RWPE2 (cell line): Measurements from ENCODE around the gene PTPRN2.
"Not testable (repeated sequence)": the region's sequence is repeated elsewhere in the genome, so short reads cannot be mapped to it uniquely, and the experiment has no call there.

Experiments
- ATAC-seq: fragments of 200-7000 bp; cut with Tn5 transposase; 3 replicates; pipeline ENCODE4 v1.9.1; 2021; ENCODE audit warnings: low read depth
- DNase-seq: peaks from one replicate; pipeline ENCODE4 v3.0.0-alpha.2; 2020; ENCODE audit warnings: low spot score
- H3K27ac ChIP-seq: fragments of 450-650 bp; 2 replicates; pipeline ENCODE4 v1.5.1; 2017; ENCODE audit warnings: mild to moderate bottlenecking; ENCODE audit not compliant: poor library complexity, severe bottlenecking
- H3K27me3 ChIP-seq: fragments of 250-450 bp; sonication (Bioruptor Pico); 2 replicates; pipeline ENCODE4 v1.5.1; 2021; ENCODE audit warnings: mild to moderate bottlenecking, moderate library complexity; ENCODE audit not compliant: insufficient read depth, poor library complexity, severe bottlenecking
- H3K36me3 ChIP-seq: fragments of 250-450 bp; sonication (Bioruptor Pico); 2 replicates; pipeline ENCODE4 v1.5.1; 2020; ENCODE audit warnings: low read depth, mild to moderate bottlenecking, moderate library complexity
- H3K4me1 ChIP-seq: fragments of 250-450 bp; sonication (Bioruptor Pico); 2 replicates; pipeline ENCODE4 v1.5.1; 2021; ENCODE audit warnings: mild to moderate bottlenecking, moderate library complexity; ENCODE audit not compliant: insufficient read depth, poor library complexity, severe bottlenecking
- H3K4me3 ChIP-seq: fragments of 250-450 bp; sonication (Bioruptor Pico); 2 replicates; pipeline ENCODE4 v1.5.1; 2021; ENCODE audit warnings: mild to moderate bottlenecking, moderate library complexity; ENCODE audit not compliant: severe bottlenecking
- H3K9me3 ChIP-seq: fragments of 250-450 bp; sonication (Bioruptor Pico); 2 replicates; pipeline ENCODE4 v1.5.1; 2021; ENCODE audit warnings: mild to moderate bottlenecking, moderate library complexity; ENCODE audit not compliant: severe bottlenecking
- TF ChIP-seq, protein P1 (sequence below): fragments of 450-650 bp; IDR thresholded peaks from one replicate; pipeline ENCODE4 v1.5.1; 2017; ENCODE audit warnings: mild to moderate bottlenecking, moderate library complexity; ENCODE audit not compliant: poor library complexity, severe bottlenecking

Gene PTPRN2

DNA sequence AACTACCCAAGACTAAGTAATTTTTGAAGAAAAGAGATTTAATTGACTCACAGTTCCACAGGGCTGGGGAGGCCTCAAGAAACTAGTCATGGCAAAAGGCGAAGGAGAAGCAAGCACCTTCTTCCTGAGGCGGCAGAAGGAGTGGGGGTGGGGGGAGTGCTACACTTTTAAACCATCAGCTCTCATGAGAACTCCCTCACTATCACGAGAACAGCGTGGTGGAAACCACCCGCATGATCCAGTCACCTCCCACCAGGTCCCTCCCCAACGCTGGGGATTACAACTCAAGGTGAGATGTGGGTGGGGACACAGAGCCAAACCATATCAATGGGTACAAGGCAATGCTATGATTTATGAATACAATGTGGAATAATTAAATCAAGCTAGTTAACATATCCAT is 241.9 kb downstream of the PTPRN2 start:
- H3K9me3 ChIP-seq, result no peaks in the 10 kb centered on the region
- no peaks in the 10 kb centered on the region for H3K27me3 ChIP-seq
- no peak for DNase-seq
- no peaks in the 10 kb centered on the region for H3K4me1 ChIP-seq
- ATAC-seq, result no peak
- TF ChIP-seq, protein P1, sequence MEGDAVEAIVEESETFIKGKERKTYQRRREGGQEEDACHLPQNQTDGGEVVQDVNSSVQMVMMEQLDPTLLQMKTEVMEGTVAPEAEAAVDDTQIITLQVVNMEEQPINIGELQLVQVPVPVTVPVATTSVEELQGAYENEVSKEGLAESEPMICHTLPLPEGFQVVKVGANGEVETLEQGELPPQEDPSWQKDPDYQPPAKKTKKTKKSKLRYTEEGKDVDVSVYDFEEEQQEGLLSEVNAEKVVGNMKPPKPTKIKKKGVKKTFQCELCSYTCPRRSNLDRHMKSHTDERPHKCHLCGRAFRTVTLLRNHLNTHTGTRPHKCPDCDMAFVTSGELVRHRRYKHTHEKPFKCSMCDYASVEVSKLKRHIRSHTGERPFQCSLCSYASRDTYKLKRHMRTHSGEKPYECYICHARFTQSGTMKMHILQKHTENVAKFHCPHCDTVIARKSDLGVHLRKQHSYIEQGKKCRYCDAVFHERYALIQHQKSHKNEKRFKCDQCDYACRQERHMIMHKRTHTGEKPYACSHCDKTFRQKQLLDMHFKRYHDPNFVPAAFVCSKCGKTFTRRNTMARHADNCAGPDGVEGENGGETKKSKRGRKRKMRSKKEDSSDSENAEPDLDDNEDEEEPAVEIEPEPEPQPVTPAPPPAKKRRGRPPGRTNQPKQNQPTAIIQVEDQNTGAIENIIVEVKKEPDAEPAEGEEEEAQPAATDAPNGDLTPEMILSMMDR, result no peak
- no peaks in the 10 kb centered on the region for H3K36me3 ChIP-seq
- H3K27ac ChIP-seq, result no peak overlapping the region
- H3K4me3 ChIP-seq, result no peak overlapping the region

DNA sequence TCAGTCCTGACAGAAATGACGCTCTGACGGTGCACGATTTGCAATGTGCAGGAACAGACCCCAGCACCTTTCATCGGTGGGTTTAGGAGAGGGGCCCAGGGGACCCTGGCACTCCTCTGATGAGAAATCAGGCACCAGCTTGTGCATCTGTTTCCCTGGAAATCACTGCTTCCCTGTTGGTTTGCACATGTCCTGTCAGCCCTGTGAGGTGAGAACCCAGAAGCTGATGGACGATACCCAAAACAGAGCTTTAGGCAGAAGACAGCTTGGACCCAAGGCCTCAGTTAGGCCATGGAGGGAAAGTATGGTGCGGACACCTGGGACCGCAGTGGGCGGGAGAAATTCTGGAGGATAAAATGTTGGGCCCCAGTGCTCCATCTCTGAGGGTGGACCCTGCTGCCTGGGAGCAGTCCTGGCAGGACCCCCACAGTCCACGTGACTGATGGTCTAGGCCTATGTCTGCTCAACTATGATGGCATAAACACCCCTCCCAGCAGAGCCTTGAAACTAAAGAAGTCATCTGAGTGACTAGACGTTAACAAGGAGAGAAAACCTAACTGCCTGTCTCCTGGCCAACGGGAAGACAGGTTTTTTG is 242.8 kb downstream of the PTPRN2 start:
- H3K9me3 ChIP-seq, result no peaks in the 10 kb centered on the region
- no peaks in the 10 kb centered on the region for H3K27me3 ChIP-seq
- TF ChIP-seq, protein P1, result no peak
- no peak overlapping the region for H3K27ac ChIP-seq
- no peaks in the 10 kb centered on the region for H3K36me3 ChIP-seq
- no peak overlapping the region for H3K4me3 ChIP-seq
- ATAC-seq (no peak), DNase-seq (no peak)
- H3K4me1 ChIP-seq, result no peaks in the 10 kb centered on the region

DNA sequence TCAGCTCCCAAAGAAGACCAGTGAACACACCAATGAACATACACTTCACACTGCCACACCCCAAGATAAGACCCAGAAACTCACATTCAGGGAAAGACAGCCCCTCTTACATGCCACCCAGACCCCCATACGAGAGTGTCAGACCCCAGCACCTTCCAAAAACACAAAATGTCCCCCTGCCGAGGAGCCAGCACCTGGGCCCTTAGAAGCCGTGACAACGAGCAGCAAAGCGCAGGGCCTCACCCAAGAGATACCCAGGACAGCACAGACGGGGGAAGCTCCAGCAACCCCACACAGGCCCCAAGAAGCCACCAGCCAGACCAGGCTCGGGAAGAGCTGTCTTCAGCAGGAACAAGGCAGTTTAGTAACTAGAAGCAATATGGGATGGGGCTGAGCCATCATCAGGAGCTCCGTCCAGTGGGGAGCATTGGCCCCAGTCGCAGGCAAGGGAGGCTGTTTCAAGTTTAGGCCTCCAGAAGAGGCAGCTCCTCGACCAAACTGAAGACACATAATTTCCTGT is 243.6 kb downstream of the PTPRN2 start:
- no peak overlapping the region for H3K27ac ChIP-seq
- no peaks in the 10 kb centered on the region for H3K9me3 ChIP-seq
- no peaks in the 10 kb centered on the region for H3K27me3 ChIP-seq
- TF ChIP-seq, protein P1, result no peak
- no peaks in the 10 kb centered on the region for H3K4me1 ChIP-seq
- no peak for ATAC-seq
- H3K4me3 ChIP-seq, result no peak overlapping the region
- H3K36me3 ChIP-seq, result no peaks in the 10 kb centered on the region
- no peak for DNase-seq

DNA sequence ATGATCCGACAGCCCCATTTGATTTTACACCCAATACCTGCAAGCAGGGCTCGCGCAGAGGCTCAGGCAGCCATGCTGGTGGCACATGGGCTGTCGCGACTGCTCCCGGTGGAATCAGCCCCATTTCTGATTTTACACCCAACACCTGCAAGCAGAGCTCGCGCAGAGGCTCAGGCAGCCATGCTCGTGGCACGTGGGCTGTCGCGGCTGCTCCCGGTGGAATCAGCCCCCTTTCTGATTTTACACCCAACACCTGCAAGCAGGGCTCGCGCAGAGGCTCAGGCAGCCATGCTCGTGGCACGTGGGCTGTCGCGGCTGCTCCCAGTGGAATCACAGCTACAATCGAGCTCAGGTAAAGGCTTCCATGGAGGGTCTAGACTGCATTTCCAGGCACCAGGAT is 244.1 kb downstream of the PTPRN2 start:
- DNase-seq (no peak), ATAC-seq (no peak)
- H3K27me3 ChIP-seq, result no peaks in the 10 kb centered on the region
- H3K4me1 ChIP-seq, result no peaks in the 10 kb centered on the region
- TF ChIP-seq, protein P1, result no peak
- no peaks in the 10 kb centered on the region for H3K9me3 ChIP-seq
- H3K27ac ChIP-seq, result no peak overlapping the region
- no peak overlapping the region for H3K4me3 ChIP-seq
- H3K36me3 ChIP-seq, result no peaks in the 10 kb centered on the region

DNA sequence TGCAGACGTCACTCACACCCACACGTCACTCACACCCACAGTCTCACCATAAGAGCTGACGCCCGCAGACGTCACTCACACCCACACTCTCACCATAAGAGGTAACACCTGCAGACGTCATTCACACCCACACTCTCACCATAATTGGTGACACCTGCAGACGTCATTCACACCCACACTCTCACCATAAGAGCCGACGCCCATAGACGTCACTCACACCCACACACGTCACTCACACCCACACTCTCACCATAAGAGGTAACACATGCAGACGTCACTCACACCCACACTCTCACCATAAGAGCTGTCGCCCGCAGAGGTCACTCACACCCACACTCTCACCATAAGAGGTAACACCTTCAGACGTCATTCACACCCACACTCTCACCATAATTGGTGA is 246.5 kb downstream of the PTPRN2 start:
- H3K4me3 ChIP-seq, H3K27ac ChIP-seq, ATAC-seq, H3K36me3 ChIP-seq, DNase-seq, H3K4me1 ChIP-seq, H3K27me3 ChIP-seq, H3K9me3 ChIP-seq: not testable (repeated sequence)

DNA sequence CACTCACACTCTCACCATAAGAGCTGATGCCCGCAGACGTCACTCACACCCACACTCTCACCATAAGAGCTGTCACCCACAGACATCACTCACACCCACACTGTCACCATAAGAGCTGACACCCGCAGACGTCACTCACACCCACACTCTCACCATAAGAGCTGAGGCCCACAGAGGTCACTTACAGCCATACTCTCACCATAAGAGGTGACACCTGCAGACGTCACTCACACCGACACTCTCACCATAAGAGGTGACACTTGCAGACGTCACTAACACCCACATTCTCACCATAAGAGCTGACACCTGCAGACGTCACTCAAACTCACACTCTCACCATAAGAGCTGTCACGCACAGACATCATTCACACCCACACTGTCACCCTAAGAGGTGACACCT is 250.7 kb downstream of the PTPRN2 start:
- H3K36me3 ChIP-seq, H3K4me1 ChIP-seq, H3K9me3 ChIP-seq, H3K27ac ChIP-seq, H3K4me3 ChIP-seq, H3K27me3 ChIP-seq, DNase-seq, ATAC-seq: not testable (repeated sequence)

DNA sequence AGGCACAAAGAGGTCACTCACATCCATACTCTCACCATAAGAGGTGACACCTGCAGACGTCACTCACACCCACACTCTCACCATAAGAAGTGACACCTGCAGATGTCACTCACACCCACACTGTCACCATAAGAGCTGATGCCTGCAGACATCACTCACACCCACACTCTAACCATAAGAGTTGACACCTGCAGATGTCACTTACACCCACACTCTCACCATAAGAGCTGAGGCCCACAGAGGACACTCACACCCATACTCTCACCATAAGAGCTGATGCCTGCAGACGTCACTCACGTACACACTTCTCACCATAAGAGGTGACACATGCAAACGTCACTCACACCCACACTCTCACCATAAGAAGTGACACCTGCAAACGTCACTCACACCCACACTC is 255.1 kb downstream of the PTPRN2 start:
- not testable (repeated sequence) for DNase-seq, H3K36me3 ChIP-seq, H3K9me3 ChIP-seq, ATAC-seq, H3K4me1 ChIP-seq, H3K27ac ChIP-seq, H3K4me3 ChIP-seq, H3K27me3 ChIP-seq

DNA sequence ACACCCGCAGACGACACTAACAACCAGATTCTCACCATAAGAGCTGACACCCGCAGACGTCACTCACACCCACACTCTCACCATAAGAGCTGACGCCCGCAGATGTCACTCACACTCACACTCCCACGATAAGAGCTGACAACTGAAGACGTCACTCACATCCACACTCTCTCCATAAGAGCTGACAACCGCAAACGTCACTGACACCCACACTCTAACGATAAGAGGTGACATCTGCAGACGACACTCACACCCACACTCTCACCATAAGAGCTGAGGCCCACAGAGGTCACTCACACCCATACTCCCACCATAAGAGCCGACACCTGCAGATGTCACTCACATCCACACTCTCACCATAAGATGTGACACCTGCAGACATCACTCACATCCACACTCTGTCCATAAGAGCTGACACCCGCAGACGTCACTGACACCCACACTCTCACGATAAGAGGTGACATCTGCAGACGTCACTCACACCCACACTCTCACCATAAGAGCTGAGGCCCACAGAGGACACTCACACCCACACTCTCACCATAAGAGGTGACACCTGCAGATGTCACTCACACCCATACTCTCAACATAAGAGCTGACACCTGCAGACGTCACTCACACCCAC is 255.7 kb downstream of the PTPRN2 start:
- DNase-seq, H3K9me3 ChIP-seq, ATAC-seq, H3K36me3 ChIP-seq, H3K4me3 ChIP-seq, H3K27me3 ChIP-seq, H3K4me1 ChIP-seq, H3K27ac ChIP-seq: not testable (repeated sequence)
